ENCODE data around the gene LRRC4B. TPM values are rescaled to one million over a fixed set of nuclear protein-coding genes. Genes with fewer than 3 reads are reported as not detected.

Gene LRRC4B
- total and polyA plus RNA-seq, 7 donors = 0.23 to 2.8 (median 2.4) TPM; not detected in 1

- TF ChIP-seq POLR2A (IDR thresholded peaks at IDR 0.05) = no peak
- TF ChIP-seq EP300 (IDR thresholded peaks at IDR 0.05) = no peak
- H3K36me3 ChIP-seq = no peaks in the 10 kb centered on the region
- intact Hi-C loops (cut with DNase I) = no loop called here
- H3K4me1 ChIP-seq = peaks cover 0 to 5% (median 1%) of the 10 kb centered on the region in 4 donors
- no peak for DNase-seq
- no peak overlapping the region for H3K4me3 ChIP-seq
- H3K27ac ChIP-seq = no peak overlapping the region
- 38 to 68% methylated on average over 4 of the region's 4 CpGs for WGBS, 2 donors
- peaks cover 13 to 71% (median 64%) of the 10 kb centered on the region in 3 donors for H3K27me3 ChIP-seq
- no peaks in the 10 kb centered on the region for H3K9me3 ChIP-seq
Observed at GRCh38 chr19:50562329-50562728, 5.9 kb downstream of the LRRC4B start.

- Histone ChIP-seq H3K27me3 (peaks cover 8 to 71% (median 64%) of the 10 kb centered on the region in 3 donors), H3K36me3 (no peaks in the 10 kb centered on the region), H3K9me3 (no peaks in the 10 kb centered on the region), H3K4me1 (peaks cover 0 to 13% (median 12%) of the 10 kb centered on the region in 4 donors), H3K4me3 (no peak overlapping the region), H3K27ac (no peak overlapping the region)
- 17 to 53% methylated on average over 10 of the region's 10 CpGs for WGBS, 2 donors
- TF ChIP-seq CTCF (IDR thresholded peaks at IDR 0.05) = no peak
- TF ChIP-seq POLR2A (IDR thresholded peaks at IDR 0.05) = no peak
- no peak for TF ChIP-seq POLR2AphosphoS5 (IDR thresholded peaks at IDR 0.05)
- TF ChIP-seq EP300 (IDR thresholded peaks at IDR 0.05) = no peak
- intact Hi-C loops (cut with DNase I) = loop anchor here (5.0 kb wide), 1 partner anchor 192 kb away; the partner anchor contains the start of gene NAPSA
- no peak for DNase-seq
Observed at GRCh38 chr19:50559636-50560035, 8.6 kb downstream of the LRRC4B start.

GRCh38 chr19:50558449-50558848, 9.8 kb downstream of the LRRC4B start:
- intact Hi-C loops (cut with DNase I) = loop anchor here (5.0 kb wide), 1 partner anchor 191 kb away; the partner anchor contains the start of gene NAPSA
- 89 to 92% methylated on average over 13 of the region's 13 CpGs for WGBS, 2 donors
- Histone ChIP-seq H3K9me3 (no peaks in the 10 kb centered on the region), H3K36me3 (no peaks in the 10 kb centered on the region), H3K4me1 (peaks cover 0 to 13% (median 12%) of the 10 kb centered on the region in 4 donors), H3K27me3 (peaks cover 8 to 71% (median 60%) of the 10 kb centered on the region in 3 donors), H3K4me3 (no peak overlapping the region), H3K27ac (no peak overlapping the region)
- no peak for DNase-seq
- no peak for TF ChIP-seq CTCF (IDR thresholded peaks at IDR 0.05)
- no peak for TF ChIP-seq POLR2A (IDR thresholded peaks at IDR 0.05)
- no peak for TF ChIP-seq POLR2AphosphoS5 (IDR thresholded peaks at IDR 0.05)
- no peak for TF ChIP-seq EP300 (IDR thresholded peaks at IDR 0.05)

GRCh38 chr19:50558039-50558438, 10.2 kb downstream of the LRRC4B start:
- H3K4me1 ChIP-seq = peaks cover 0 to 13% (median 12%) of the 10 kb centered on the region in 4 donors
- H3K36me3 ChIP-seq = no peaks in the 10 kb centered on the region
- no peak overlapping the region for H3K27ac ChIP-seq
- TF ChIP-seq POLR2A (IDR thresholded peaks at IDR 0.05) (no peak), CTCF (IDR thresholded peaks at IDR 0.05) (no peak), EP300 (IDR thresholded peaks at IDR 0.05) (no peak), POLR2AphosphoS5 (IDR thresholded peaks at IDR 0.05) (no peak)
- H3K9me3 ChIP-seq = no peaks in the 10 kb centered on the region
- no peak overlapping the region for H3K4me3 ChIP-seq
- peaks cover 8 to 71% (median 60%) of the 10 kb centered on the region in 3 donors for H3K27me3 ChIP-seq
- intact Hi-C loops (cut with DNase I) = loop anchor here (5.0 kb wide), 1 partner anchor 191 kb away; the partner anchor contains the start of gene NAPSA
- no peak for DNase-seq
- 83 to 90% methylated on average over 4 of the region's 4 CpGs for WGBS, 2 donors

- Histone ChIP-seq H3K27ac (no peak overlapping the region), H3K27me3 (peaks cover 8 to 70% (median 62%) of the 10 kb centered on the region in 3 donors), H3K4me3 (peak overlapping the region in 1 of 4 donors; percentile 44), H3K36me3 (no peaks in the 10 kb centered on the region), H3K9me3 (no peaks in the 10 kb centered on the region), H3K4me1 (peaks cover 0 to 13% (median 12%) of the 10 kb centered on the region in 4 donors)
- WGBS, 2 donors = 12 to 25% methylated on average over 20 of the region's 20 CpGs
- TF ChIP-seq CTCF (IDR thresholded peaks at IDR 0.05) (no peak), POLR2A (IDR thresholded peaks at IDR 0.05) (no peak), POLR2AphosphoS5 (IDR thresholded peaks at IDR 0.05) (no peak), EP300 (IDR thresholded peaks at IDR 0.05) (no peak)
- intact Hi-C loops (cut with DNase I) = loop anchor here (5.0 kb wide), 1 partner anchor 190 kb away; the partner anchor contains the start of gene NAPSA
- no peak for DNase-seq
Observed at GRCh38 chr19:50557009-50557613, 11.1 kb downstream of the LRRC4B start.

Data from sigmoid colon (tissue), 7 donors.